ENCODE data around the gene DOK5.
"Not testable (repeated sequence)": the region's sequence is repeated elsewhere in the genome, so short reads cannot be mapped to it uniquely, and the experiment has no call there.

Gene DOK5

DNA sequence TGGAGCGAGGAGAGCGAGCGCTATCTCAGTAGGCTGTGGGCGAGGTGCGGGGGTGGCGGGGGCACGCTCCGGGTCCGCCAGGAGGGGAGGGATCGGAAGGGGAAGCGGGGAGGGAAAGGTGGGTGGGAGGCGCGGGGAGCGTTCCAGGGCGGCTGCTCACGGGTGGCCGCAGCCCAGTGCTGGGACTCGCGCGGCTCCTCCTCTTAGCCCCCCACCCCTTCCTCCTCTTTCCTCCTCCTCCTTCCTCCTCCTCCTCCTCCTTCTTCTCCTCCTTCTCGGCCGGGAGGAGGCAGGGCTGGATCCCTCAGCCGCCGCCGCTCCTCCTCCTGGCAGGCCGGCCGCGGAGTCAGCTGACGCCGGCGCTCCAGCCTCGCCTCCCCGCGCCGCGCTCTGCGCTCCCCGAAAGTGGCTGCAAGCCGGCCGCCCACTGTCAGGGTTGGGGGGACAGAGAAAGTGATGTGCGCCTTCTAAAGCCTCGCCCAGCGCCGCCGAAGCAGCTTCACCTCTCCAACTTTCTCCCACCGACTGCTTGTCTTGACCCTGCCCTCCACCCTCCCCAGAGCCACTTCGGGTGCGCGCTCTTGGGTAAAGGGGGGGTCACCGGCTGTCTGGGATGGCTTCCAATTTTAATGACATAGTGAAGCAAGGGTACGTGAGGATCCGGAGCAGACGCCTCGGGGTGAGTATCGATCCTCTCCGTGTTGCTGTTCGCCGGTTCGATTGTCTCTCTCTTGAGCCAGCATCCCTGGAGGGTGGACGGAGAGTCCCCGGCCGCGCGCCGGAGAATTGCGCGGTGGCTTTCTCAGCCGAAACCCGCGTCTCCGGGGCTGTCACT lies at the start of gene DOK5:
Gene DOK5 (plus strand): TSS at position 260 of the 835 bp plus-strand sequence. CDS start 354 bp downstream, at position 614.
- DNase-seq (ENCODE audit: low read depth in 3 of 3), result no peak

DNA sequence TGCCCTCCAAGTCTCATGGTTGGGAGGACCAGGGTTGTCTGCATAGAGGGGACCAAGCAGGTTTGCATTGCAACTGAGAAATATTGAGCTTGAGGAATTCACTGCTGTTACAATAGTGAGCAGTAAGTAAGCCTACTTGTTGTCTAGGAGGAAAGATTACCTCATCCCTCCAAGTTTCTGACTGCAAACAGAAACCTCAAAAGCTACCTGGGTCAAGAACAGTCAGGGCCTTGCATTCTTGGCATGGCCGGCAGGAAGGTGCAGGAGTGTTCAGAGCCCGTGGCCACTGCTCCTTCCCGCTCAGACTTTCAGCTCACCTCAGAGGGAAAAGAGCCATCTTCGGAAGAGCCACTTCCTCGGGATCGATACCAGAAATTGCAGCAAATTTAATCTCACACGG lies 46.0 kb upstream of the DOK5 start:
- no peak for DNase-seq (ENCODE audit: low read depth in 3 of 3)

DNA sequence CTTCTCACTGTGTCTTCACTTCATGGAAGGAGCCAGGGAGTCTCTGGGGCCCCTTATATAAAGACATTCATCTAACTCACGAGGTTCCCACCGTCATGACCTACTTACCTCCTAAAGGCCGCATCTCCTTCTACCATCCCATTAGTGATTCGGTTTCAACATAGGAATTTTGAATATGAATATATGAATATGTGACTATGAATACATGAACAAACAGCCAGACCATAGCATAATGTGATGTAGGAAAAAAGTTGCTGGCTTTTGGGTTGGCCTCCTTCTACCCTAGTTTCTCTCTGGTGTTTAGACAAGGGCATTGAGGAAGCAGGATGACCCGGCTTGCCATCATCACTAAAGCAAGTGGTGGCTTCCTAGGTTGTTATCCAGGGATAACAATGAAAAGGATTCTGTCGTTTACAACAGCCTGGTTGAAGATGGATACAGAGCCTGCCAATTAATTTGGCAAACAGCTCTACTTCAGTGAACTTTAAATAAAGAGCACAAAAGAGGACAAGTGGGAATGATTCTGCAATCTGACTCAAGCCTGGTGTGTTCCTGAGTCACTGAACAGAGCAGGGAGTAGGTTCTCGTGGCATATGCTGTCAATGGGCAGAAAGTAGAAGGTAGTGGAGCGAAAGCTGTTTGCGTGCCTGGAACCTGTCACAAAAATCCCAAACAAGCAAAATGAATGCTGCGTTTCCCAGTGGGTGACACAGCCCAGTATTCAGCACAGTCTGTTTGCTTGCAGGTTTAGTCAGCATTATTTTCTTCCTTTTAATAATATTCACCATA lies 44.0 kb upstream of the DOK5 start:
- no peak for DNase-seq (ENCODE audit: low read depth in 3 of 3)

- no peak for DNase-seq (ENCODE audit: low read depth in 3 of 3)
Measured at GRCh38 chr20:54432966-54433365, 42.4 kb upstream of the DOK5 start.

- DNase-seq (ENCODE audit: low read depth in 3 of 3), result no peak
Measured at GRCh38 chr20:54433636-54434035, 41.8 kb upstream of the DOK5 start.

DNA sequence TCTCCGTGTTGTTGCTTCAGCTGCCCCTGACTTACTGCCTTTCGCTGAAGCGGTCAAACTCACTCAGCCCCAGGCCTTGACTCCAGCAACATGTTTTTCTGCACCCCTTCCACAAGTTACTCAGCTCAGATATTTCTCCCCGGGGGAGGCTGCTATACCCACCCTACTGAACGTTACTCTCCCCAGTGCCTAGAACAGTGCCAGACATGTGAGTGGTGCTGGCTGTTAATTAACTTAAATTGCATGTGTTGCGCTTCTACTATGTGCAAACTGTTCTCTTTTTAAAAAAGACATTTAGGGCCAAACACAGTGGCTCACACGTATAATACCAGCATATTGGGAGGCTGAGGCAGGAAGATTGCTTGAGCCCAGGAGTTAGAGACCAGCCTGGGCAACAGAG lies 41.2 kb upstream of the DOK5 start:
- DNase-seq (ENCODE audit: low read depth in 3 of 3), result no peak

- no peak for DNase-seq (ENCODE audit: low read depth in 3 of 3)
Measured at GRCh38 chr20:54435015-54435414, 40.4 kb upstream of the DOK5 start.

GRCh38 chr20:54436410-54436809 lies 39.0 kb upstream of the DOK5 start:
- not testable (repeated sequence) for DNase-seq (ENCODE audit: low read depth in 3 of 3)

GRCh38 chr20:54438166-54438565 lies 37.2 kb upstream of the DOK5 start:
- no peak for DNase-seq (ENCODE audit: low read depth in 3 of 3)

DNA sequence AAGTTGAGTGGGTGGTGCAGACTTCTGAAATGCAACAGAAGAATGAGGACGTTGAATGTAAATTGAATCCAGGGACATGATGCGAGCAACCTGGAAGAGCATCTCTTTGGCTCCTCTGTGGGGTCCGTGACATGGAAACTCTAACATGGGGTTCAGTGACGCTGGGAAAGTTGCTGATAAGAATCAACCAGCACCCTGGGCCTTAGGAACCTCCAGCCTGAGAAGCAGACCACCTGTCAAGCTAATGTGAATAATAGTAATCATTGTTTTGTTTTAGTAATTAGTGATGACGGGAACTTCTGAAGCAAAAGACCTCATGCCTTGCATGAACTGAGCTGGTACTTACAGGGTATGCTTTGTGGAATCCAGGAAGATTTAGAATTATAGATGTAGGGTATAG lies 25.2 kb upstream of the DOK5 start:
- DNase-seq (ENCODE audit: low read depth in 3 of 3), result no peak

GRCh38 chr20:54451171-54451570 lies 24.2 kb upstream of the DOK5 start:
- DNase-seq (ENCODE audit: low read depth in 3 of 3), result no peak

GRCh38 chr20:54452277-54452676 lies 23.1 kb upstream of the DOK5 start:
- no peak for DNase-seq (ENCODE audit: low read depth in 3 of 3)

DNA sequence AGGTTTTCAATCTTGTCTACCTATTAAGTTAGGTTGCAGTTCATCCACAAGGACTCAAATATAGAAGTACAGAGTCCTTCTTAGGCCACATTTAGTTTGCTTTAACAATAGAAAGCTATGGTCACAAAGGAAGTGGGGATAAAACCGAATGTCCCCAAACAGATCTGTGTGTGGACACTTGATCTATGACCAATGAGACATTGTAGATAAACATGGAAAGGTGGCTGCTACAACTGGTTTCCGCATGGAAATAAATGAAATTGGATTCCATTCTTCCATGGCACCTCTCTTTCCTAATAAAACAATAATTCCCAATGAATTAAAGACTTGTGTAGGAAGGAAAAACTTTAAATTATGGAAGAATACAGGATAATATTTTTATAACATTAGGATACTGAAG lies 20.4 kb upstream of the DOK5 start:
- DNase-seq (ENCODE audit: low read depth in 3 of 3), result no peak

GRCh38 chr20:54456423-54456822 lies 19.0 kb upstream of the DOK5 start:
- DNase-seq (ENCODE audit: low read depth in 3 of 3), result no peak

- DNase-seq (ENCODE audit: low read depth in 3 of 3), result no peak
Measured at GRCh38 chr20:54456961-54457360, 18.4 kb upstream of the DOK5 start.

DNA sequence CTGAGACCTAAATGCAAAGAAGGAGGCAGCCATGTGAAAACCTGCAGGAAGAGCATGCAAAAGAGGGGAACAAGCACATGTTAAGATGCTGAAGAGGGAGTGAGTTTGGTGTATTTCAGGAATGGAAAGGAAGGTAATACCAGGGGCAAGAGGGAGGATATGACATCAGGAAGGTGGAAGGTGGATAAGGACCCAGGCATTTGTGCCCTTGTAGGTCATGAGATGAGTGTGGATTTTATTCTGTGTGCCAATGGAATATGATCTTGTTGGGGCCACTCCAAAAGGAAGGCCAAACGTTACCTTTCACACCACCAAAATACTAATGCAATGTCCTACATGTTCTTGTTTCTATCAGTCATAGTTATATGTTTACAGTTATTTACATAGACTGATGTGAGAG lies 17.2 kb upstream of the DOK5 start:
- DNase-seq (ENCODE audit: low read depth in 3 of 3), result no peak

- DNase-seq (ENCODE audit: low read depth in 3 of 3), result no peak
Measured at GRCh38 chr20:54459279-54459678, 16.1 kb upstream of the DOK5 start.

DNA sequence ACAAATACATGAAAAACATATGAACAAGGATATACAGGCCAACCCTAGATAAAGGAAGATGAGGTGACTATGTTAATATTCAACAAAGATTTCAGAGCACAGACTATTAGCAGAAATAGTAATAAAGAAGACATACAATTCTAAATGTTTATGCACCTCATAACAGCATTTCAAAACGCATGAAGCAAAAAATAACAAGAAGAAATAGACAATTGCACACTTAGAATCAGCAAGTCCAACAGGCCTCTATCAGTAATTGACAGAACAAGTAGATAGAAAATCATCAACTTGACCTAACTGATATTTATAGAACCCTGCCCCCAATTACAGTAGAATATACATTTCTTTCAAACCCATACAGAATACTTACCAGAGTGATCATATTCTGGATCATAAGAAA lies 11.4 kb upstream of the DOK5 start:
- DNase-seq (ENCODE audit: low read depth in 3 of 3), result no peak

DNA sequence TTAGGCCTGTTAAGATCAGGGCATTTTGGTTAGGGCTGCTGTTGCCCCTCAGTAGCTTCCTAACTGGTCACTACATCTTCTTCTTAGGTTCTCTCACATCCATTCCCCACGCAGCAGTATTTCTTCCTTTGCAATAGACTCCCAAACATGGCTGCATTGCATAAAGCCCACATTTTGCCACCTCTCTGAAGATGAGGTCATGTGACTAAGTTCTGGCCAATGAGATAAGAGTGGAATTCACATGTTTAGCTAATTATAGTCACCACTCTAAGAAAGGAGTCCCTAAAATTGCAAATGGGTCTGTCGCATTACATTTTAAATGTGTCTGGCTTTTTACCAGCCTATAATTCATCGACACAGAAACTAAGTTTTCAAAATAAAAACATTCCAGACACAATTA lies 9.3 kb upstream of the DOK5 start:
- no peak for DNase-seq (ENCODE audit: low read depth in 3 of 3)

DNA sequence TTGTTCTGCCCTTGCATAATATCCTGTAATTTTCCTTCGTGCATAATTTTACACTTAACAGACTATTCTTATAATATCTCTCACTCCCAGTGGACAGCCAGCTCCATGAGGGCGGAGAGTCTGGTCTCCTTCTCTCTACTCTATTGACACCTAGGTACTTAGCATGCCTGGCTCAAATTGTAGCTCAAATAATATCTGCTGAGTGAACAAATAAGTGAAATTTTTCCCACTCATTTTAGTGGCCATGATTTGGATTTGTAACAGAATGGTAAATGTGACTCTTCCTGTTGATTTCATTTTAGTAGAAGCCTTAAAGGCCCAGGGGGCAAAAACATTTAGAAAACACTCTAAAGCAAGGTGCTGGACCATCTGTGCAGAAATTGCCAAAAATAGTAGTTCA lies 7.8 kb upstream of the DOK5 start:
- no peak for DNase-seq (ENCODE audit: low read depth in 3 of 3)

- DNase-seq (ENCODE audit: low read depth in 3 of 3), result no peak
Measured at GRCh38 chr20:54468082-54468481, 7.3 kb upstream of the DOK5 start.

DNA sequence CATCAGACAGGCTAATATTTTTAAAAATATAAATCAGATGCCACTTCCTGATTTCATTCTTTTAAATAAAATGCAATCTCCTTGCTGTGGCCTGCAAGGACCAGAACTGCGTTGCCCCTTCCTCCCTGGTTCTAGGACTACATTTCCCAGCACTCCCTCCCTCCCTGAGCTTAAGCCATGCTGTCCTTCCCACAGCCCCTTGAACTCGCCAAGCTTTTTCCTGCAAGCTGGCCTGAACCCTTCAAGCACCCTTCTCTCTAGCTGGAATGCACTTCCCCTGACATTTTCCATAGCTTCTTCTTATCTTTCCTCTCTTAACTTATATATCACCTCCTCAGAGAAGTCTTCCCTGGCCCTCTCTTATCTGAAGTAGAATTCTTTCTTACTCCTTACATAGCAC lies 6.1 kb upstream of the DOK5 start:
- no peak for DNase-seq (ENCODE audit: low read depth in 3 of 3)

GRCh38 chr20:54469952-54470351 lies 5.4 kb upstream of the DOK5 start:
- no peak for DNase-seq (ENCODE audit: low read depth in 3 of 3)

Measured in stimulated activated CD4-positive, alpha-beta T cell treated with anti-CD3 and anti-CD28 coated beads, TNF-alpha, amount 100 ng/mL, for 24 hours (primary cell).